HG03139 (cell line): ENCODE measurements around the gene TFEB.

Experiments used
- ATAC-seq: cut with Tn5 transposase; IDR thresholded peaks from one replicate; pipeline ENCODE4 v1.9.1; 2021; ENCODE audit not compliant: unreplicated experiment

The TFEB gene

GRCh38 chr6:41707565-41708200 lies 27.7 kb downstream of the TFEB start:
- ATAC-seq, result no peak

- no peak for ATAC-seq
These were observed 28.4 kb downstream of the TFEB start for GRCh38 chr6:41706876-41707564.

GRCh38 chr6:41705996-41706835 lies 29.2 kb downstream of the TFEB start:
- peak; percentile 60 for ATAC-seq

- no peak for ATAC-seq
These were observed 30.0 kb downstream of the TFEB start for GRCh38 chr6:41705311-41705995.

GRCh38 chr6:41704656-41705310 lies 30.6 kb downstream of the TFEB start:
- ATAC-seq, result no peak

GRCh38 chr6:41704028-41704427 lies 31.4 kb downstream of the TFEB start:
- ATAC-seq, result no peak

- no peak for ATAC-seq
These were observed 32.5 kb downstream of the TFEB start for GRCh38 chr6:41702771-41703494.

- ATAC-seq, result no peak
These were observed 33.2 kb downstream of the TFEB start for GRCh38 chr6:41702089-41702745.

- ATAC-seq, result no peak
These were observed 34.7 kb downstream of the TFEB start for GRCh38 chr6:41700463-41701347.

GRCh38 chr6:41699063-41699462 lies 36.3 kb downstream of the TFEB start:
- ATAC-seq, result no peak

GRCh38 chr6:41697861-41698781 lies 37.3 kb downstream of the TFEB start:
- no peak for ATAC-seq

GRCh38 chr6:41696788-41697187 lies 38.6 kb downstream of the TFEB start:
- ATAC-seq, result no peak

- no peak for ATAC-seq
These were observed 39.6 kb downstream of the TFEB start for GRCh38 chr6:41695825-41696224.

- no peak for ATAC-seq
These were observed 40.4 kb downstream of the TFEB start for GRCh38 chr6:41694815-41695526.

- ATAC-seq, result no peak
These were observed 41.8 kb downstream of the TFEB start for GRCh38 chr6:41693281-41694240.

GRCh38 chr6:41692730-41693129 lies 42.7 kb downstream of the TFEB start:
- ATAC-seq, result no peak
